HEK293 (cell line): ENCODE data around the gene GMDS.

Source experiments
- CTCF ChIA-PET: fragments of 350-600 bp; formaldehyde crosslinking; extraction: SDS; loops from one replicate; lab custom pipeline; 2021; ENCODE audit warnings: antibody characterized with exemption; lab: Yijun Ruan, JAX
- POLR2A ChIA-PET: fragments of 300-600 bp; formaldehyde crosslinking; extraction: SDS; loops from one replicate; lab custom pipeline; 2020; ENCODE audit warnings: antibody characterized with exemption, inconsistent platforms; lab: Yijun Ruan, JAX
- H3K27ac ChIP-seq: fragments of 200-500 bp; sonication (Bioruptor generic); 2 replicates; pipeline ENCODE4 v1.5.1; 2014; ENCODE audit warnings: low read depth, low read length, control low read depth, inconsistent platforms; ENCODE audit errors: extremely low read depth
- H3K36me3 ChIP-seq, 2 experiments: fragments of 200-500 bp in 1 of 2; sonication (Bioruptor generic) in 1 of 2; 1 replicate in 1 of 2; 2 replicates in 1 of 2; pipeline ENCODE4 v1.5.1; 2014 to 2017; ENCODE audit warnings: inconsistent platforms in 2 of 2, low read length in 2 of 2; ENCODE audit not compliant: control insufficient read depth in 2 of 2, insufficient read depth in 1 of 2
- H3K4me1 ChIP-seq: fragments of 200-500 bp; sonication (Bioruptor generic); 2 replicates; pipeline ENCODE4 v1.5.1; 2014; ENCODE audit warnings: mild to moderate bottlenecking, low read length, inconsistent platforms; ENCODE audit not compliant: control insufficient read depth, insufficient read depth
- H3K4me3 ChIP-seq: 2 replicates; pipeline ENCODE4 v1.5.1; 2011; ENCODE audit warnings: low read depth, mild to moderate bottlenecking, control low read depth, low read length, moderate library complexity
- H3K9me3 ChIP-seq: fragments of 200-500 bp; sonication (Bioruptor generic); 2 replicates; pipeline ENCODE4 v1.5.1; 2014; ENCODE audit warnings: low read depth, low read length, inconsistent platforms; ENCODE audit not compliant: control insufficient read depth, insufficient read depth
- EGR2 ChIP-seq: fragments of 450-650 bp; formaldehyde crosslinking; IDR thresholded peaks from 2 replicates; pipeline ENCODE4 v1.5.1; 2016; ENCODE audit warnings: low read depth, missing biosample characterization, missing genetic modification characterization
- PATZ1 ChIP-seq: fragments of 450-650 bp; formaldehyde crosslinking; IDR thresholded peaks from 2 replicates; pipeline ENCODE4 v1.5.1; 2016; ENCODE audit warnings: missing biosample characterization, missing genetic modification characterization
- REST ChIP-seq: fragments of 450-650 bp; formaldehyde crosslinking; IDR thresholded peaks from 2 replicates; pipeline ENCODE4 v1.5.1; 2016; ENCODE audit warnings: missing biosample characterization, missing genetic modification characterization
- SETDB1 ChIP-seq: IDR thresholded peaks from one replicate; pipeline ENCODE4 v1.6.1; 2017; ENCODE audit warnings: mild to moderate bottlenecking, low read length, moderate library complexity, mixed read lengths; ENCODE audit not compliant: insufficient read length
- ZNF146 ChIP-seq: fragments of 450-650 bp; formaldehyde crosslinking; IDR thresholded peaks from 2 replicates; pipeline ENCODE4 v1.5.1; 2016; ENCODE audit warnings: missing biosample characterization, missing genetic modification characterization
- ZNF169 ChIP-seq: fragments of 450-650 bp; formaldehyde crosslinking; IDR thresholded peaks from 2 replicates; pipeline ENCODE4 v1.5.1; 2016; ENCODE audit warnings: missing biosample characterization, missing genetic modification characterization
- ZNF239 ChIP-seq: fragments of 450-650 bp; formaldehyde crosslinking; IDR thresholded peaks from 2 replicates; pipeline ENCODE4 v1.5.1; 2016; ENCODE audit warnings: missing biosample characterization, missing genetic modification characterization
- ZNF837 ChIP-seq: fragments of 450-650 bp; formaldehyde crosslinking; IDR thresholded peaks from 2 replicates; pipeline ENCODE4 v1.5.1; 2016; ENCODE audit warnings: missing biosample characterization, missing genetic modification characterization
- ZXDB ChIP-seq: fragments of 450-650 bp; formaldehyde crosslinking; IDR thresholded peaks from 2 replicates; pipeline ENCODE4 v1.5.1; 2016; ENCODE audit warnings: missing biosample characterization, missing genetic modification characterization
- TF ChIP-seq, protein P1 (sequence below): fragments of 450-650 bp; formaldehyde crosslinking; IDR thresholded peaks from 2 replicates; pipeline ENCODE4 v1.5.0; 2017; ENCODE audit warnings: missing biosample characterization, missing genetic modification characterization, borderline replicate concordance
- TF ChIP-seq, protein P2 (sequence below): fragments of 450-650 bp; formaldehyde crosslinking; IDR thresholded peaks from 2 replicates; pipeline ENCODE4 v1.5.1; 2017; ENCODE audit warnings: missing biosample characterization, missing genetic modification characterization

GMDS gene

GRCh38 chr6:1763404-1763803 is 482.0 kb downstream of the GMDS start:
- no peak for TF ChIP-seq ZNF169 (tag by site-specific recombination)
- TF ChIP-seq ZNF239 (tag by site-specific recombination): no peak
- TF ChIP-seq ZNF837 (tag by site-specific recombination): no peak
- TF ChIP-seq EGR2 (tag by site-specific recombination): no peak
- TF ChIP-seq SETDB1: no peak
- no peak for TF ChIP-seq ZXDB (tag by site-specific recombination)
- TF ChIP-seq ZNF146: no peak
- TF ChIP-seq, protein P1, sequence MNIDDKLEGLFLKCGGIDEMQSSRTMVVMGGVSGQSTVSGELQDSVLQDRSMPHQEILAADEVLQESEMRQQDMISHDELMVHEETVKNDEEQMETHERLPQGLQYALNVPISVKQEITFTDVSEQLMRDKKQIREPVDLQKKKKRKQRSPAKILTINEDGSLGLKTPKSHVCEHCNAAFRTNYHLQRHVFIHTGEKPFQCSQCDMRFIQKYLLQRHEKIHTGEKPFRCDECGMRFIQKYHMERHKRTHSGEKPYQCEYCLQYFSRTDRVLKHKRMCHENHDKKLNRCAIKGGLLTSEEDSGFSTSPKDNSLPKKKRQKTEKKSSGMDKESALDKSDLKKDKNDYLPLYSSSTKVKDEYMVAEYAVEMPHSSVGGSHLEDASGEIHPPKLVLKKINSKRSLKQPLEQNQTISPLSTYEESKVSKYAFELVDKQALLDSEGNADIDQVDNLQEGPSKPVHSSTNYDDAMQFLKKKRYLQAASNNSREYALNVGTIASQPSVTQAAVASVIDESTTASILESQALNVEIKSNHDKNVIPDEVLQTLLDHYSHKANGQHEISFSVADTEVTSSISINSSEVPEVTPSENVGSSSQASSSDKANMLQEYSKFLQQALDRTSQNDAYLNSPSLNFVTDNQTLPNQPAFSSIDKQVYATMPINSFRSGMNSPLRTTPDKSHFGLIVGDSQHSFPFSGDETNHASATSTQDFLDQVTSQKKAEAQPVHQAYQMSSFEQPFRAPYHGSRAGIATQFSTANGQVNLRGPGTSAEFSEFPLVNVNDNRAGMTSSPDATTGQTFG (tag by site-specific recombination): no peak
- CTCF ChIA-PET: interaction anchor here (0.6 to 0.7 kb wide), 2 partner anchors 22 to 341 kb away, joined by 3 read pairs; no protein-coding TSS in a partner anchor
- no peak overlapping the region for H3K4me3 ChIP-seq
- no peaks in the 10 kb centered on the region for H3K36me3 ChIP-seq
- H3K27ac ChIP-seq: no peak overlapping the region
- H3K4me1 ChIP-seq: peaks cover 49% of the 10 kb centered on the region
- POLR2A ChIA-PET: no interaction called here
- no peaks in the 10 kb centered on the region for H3K9me3 ChIP-seq

DNA sequence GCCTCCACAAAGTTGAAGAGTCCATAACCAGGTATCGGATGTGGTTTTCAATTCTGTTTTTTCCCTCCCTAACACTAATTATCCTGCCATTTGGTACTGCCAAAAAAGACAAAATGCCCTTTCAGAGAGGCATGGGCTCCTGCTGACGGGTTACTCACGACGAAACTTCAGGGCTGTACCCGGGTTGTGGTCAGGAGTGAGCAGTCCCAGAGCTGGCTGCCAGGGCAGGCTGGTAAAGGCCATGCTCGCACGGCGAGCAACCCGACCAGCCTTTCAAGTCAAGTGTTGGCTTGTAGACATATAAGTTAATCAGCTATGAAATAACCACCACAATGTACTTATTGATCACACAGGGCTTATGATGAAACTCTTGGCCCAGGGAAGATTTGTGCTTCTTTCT is 483.2 kb downstream of the GMDS start:
- H3K9me3 ChIP-seq: no peaks in the 10 kb centered on the region
- TF ChIP-seq PATZ1: no peak
- POLR2A ChIA-PET: no interaction called here
- H3K36me3 ChIP-seq: no peaks in the 10 kb centered on the region
- H3K4me3 ChIP-seq: no peak overlapping the region
- no peak overlapping the region; the same call in 1 of the 2 replicates for H3K27ac ChIP-seq
- CTCF ChIA-PET: interaction anchor here (0.6 kb wide), 1 partner anchor 16 kb away, joined by 3 read pairs; no protein-coding TSS in a partner anchor
- H3K4me1 ChIP-seq: peaks cover 45% of the 10 kb centered on the region

DNA sequence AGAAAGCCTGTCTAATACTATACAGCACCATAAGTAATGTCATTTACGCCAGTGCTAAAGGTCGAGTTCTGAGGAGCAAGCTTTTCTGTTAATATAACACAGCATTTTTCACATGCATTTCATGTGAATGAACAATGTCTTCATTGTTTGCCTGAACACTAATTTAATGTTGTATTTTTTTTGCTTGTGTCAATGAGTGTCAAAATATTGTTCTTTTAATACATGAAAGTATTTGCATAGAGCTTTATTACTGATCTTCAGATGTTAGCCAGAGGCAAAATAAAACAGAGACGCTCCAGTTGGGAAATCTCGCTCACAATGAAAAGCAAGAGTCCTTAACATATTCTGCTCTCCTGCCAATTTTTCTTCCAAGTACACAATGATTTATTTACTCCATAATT is 483.9 kb downstream of the GMDS start:
- TF ChIP-seq, protein P2, sequence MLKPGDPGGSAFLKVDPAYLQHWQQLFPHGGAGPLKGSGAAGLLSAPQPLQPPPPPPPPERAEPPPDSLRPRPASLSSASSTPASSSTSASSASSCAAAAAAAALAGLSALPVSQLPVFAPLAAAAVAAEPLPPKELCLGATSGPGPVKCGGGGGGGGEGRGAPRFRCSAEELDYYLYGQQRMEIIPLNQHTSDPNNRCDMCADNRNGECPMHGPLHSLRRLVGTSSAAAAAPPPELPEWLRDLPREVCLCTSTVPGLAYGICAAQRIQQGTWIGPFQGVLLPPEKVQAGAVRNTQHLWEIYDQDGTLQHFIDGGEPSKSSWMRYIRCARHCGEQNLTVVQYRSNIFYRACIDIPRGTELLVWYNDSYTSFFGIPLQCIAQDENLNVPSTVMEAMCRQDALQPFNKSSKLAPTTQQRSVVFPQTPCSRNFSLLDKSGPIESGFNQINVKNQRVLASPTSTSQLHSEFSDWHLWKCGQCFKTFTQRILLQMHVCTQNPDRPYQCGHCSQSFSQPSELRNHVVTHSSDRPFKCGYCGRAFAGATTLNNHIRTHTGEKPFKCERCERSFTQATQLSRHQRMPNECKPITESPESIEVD (tag by site-specific recombination): peak; percentile 46; the same call in 1 of the 2 replicates
- no peak for TF ChIP-seq REST (tag by site-specific recombination)
- ChIA-PET CTCF (no interaction called here), POLR2A (no interaction called here)
- Histone ChIP-seq H3K4me3 (no peak overlapping the region), H3K9me3 (no peaks in the 10 kb centered on the region), H3K4me1 (peaks cover 40% of the 10 kb centered on the region), H3K36me3 (no peaks in the 10 kb centered on the region), H3K27ac (no peak overlapping the region)
